Tibial nerve (tissue), 4 donors: ENCODE data around the gene KCNT2.

ENCODE experiments used
- EP300 ChIP-seq, 2 donors: sonication (generic); formaldehyde crosslinking; IDR thresholded peaks; one replicate each; pipeline ENCODE4 v1.6.1; 2017; ENCODE audit warnings: antibody characterized with exemption in 2 of 2, mild to moderate bottlenecking in 1 of 2
- POLR2A ChIP-seq, 2 donors: fragments of 450-650 bp; IDR thresholded peaks; one replicate each; pipeline ENCODE4 v1.6.1; 2017; ENCODE audit warnings: antibody characterized with exemption in 2 of 2, mild to moderate bottlenecking in 2 of 2, moderate library complexity in 2 of 2
- TF ChIP-seq, protein P1 (sequence below), 5 experiments: fragments of 200-600 bp in 3 of 5; fragments of 450-650 bp in 2 of 5; sonication (generic) in 3 of 5; IDR thresholded peaks; one replicate each; pipeline ENCODE4 v1.5.1; 2016 to 2019; ENCODE audit warnings: antibody characterized with exemption in 5 of 5, mild to moderate bottlenecking in 3 of 5, moderate library complexity in 2 of 5

GRCh38 chr1:196385109-196385508 is 223.1 kb downstream of the KCNT2 start:
- TF ChIP-seq, protein P1, sequence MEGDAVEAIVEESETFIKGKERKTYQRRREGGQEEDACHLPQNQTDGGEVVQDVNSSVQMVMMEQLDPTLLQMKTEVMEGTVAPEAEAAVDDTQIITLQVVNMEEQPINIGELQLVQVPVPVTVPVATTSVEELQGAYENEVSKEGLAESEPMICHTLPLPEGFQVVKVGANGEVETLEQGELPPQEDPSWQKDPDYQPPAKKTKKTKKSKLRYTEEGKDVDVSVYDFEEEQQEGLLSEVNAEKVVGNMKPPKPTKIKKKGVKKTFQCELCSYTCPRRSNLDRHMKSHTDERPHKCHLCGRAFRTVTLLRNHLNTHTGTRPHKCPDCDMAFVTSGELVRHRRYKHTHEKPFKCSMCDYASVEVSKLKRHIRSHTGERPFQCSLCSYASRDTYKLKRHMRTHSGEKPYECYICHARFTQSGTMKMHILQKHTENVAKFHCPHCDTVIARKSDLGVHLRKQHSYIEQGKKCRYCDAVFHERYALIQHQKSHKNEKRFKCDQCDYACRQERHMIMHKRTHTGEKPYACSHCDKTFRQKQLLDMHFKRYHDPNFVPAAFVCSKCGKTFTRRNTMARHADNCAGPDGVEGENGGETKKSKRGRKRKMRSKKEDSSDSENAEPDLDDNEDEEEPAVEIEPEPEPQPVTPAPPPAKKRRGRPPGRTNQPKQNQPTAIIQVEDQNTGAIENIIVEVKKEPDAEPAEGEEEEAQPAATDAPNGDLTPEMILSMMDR (IDR thresholded peaks at IDR 0.05), result no peak
- TF ChIP-seq EP300 (IDR thresholded peaks at IDR 0.05), result no peak
- no peak for TF ChIP-seq POLR2A (IDR thresholded peaks at IDR 0.05)
